ENCODE measurements around the gene LRRC43.

DNA sequence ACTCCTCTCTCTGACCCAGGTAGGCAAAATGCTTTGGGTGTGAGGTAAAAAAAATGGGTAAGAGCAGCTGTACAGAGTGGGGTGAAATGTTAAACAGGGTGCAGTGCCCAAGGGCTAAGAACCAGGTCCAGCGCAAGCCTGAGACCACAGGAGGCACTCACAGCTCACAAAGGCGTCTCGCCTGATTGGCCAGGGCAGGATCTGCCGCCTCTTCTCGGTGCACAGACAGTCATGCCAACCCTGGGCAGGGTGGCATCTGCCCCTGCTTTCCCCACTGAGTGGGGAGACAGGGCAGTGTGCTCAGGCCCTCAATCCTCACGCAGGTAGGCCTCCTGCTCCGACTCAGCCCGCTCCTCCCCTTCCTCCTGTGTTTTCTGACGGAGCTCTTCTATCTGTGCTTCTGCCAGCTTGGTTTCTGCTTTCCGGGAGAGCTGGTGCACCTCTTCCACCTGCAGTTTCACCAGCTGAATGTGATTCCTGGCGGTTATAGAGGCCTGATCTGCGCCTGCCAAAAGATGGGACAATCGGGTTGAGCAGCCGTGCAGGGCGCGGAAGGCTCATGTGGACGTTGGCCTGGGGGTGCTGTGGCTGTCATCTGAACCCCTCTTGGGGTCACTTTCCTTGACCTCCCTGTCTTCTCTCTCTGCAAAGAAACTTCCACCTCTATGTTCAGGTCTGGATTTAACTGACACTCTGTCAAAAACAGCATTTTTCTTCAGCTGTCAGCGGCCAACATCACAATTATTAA lies 25.3 kb downstream of the LRRC43 start:
- TF ChIP-seq POLR2A (IDR thresholded peaks at IDR 0.05; ENCODE audit: low read length) (no peak), RNF2 (IDR thresholded peaks at IDR 0.05; ENCODE audit: borderline replicate concordance, low read depth) (no peak), HDAC2 (IDR thresholded peaks at IDR 0.05) (no peak), GATA3 (IDR thresholded peaks at IDR 0.05; ENCODE audit: borderline replicate concordance) (no peak), EHF (CRISPR knock-in tag; IDR thresholded peaks at IDR 0.05) (no peak), KDM1A (IDR thresholded peaks at IDR 0.05; ENCODE audit: low read depth) (no peak)
- TF ChIP-seq, protein P1, sequence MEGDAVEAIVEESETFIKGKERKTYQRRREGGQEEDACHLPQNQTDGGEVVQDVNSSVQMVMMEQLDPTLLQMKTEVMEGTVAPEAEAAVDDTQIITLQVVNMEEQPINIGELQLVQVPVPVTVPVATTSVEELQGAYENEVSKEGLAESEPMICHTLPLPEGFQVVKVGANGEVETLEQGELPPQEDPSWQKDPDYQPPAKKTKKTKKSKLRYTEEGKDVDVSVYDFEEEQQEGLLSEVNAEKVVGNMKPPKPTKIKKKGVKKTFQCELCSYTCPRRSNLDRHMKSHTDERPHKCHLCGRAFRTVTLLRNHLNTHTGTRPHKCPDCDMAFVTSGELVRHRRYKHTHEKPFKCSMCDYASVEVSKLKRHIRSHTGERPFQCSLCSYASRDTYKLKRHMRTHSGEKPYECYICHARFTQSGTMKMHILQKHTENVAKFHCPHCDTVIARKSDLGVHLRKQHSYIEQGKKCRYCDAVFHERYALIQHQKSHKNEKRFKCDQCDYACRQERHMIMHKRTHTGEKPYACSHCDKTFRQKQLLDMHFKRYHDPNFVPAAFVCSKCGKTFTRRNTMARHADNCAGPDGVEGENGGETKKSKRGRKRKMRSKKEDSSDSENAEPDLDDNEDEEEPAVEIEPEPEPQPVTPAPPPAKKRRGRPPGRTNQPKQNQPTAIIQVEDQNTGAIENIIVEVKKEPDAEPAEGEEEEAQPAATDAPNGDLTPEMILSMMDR (IDR thresholded peaks at IDR 0.05), result no peak
